H9 (cell line): ENCODE results near the gene H2AZ2. TPM values are rescaled to one million over a fixed set of nuclear protein-coding genes. Genes with fewer than 3 reads are reported as not detected.

Experiments used
- DNase-seq: peaks from one replicate; pipeline ENCODE4 v3.0.0-alpha.2; 2017
- H2AFZ ChIP-seq: one replicate; pipeline ENCODE4 v1.6.1; 2013; ENCODE audit warnings: mild to moderate bottlenecking, low read length, control low read depth, moderate library complexity
- H2AK5ac ChIP-seq: 2 replicates; pipeline ENCODE4 v1.6.1; 2013; ENCODE audit warnings: low read length, control low read depth, mixed read lengths; ENCODE audit not compliant: insufficient read length
- H2BK120ac ChIP-seq: one replicate; pipeline ENCODE4 v1.6.1; 2013; ENCODE audit warnings: low read depth, mild to moderate bottlenecking, low read length, control low read depth, inconsistent platforms; ENCODE audit not compliant: poor library complexity, severe bottlenecking
- H2BK12ac ChIP-seq: 2 replicates; pipeline ENCODE4 v1.6.1; 2013; ENCODE audit warnings: low read length, control low read depth, mixed read lengths, low read depth; ENCODE audit not compliant: insufficient read length
- H2BK15ac ChIP-seq: 2 replicates; pipeline ENCODE4 v1.6.1; 2013; ENCODE audit warnings: low read depth, low read length, control low read depth
- H2BK20ac ChIP-seq: one replicate; pipeline ENCODE4 v1.6.1; 2013; ENCODE audit warnings: low read depth, mild to moderate bottlenecking, low read length, control low read depth, inconsistent platforms; ENCODE audit not compliant: poor library complexity, severe bottlenecking
- H2BK5ac ChIP-seq: 2 replicates; pipeline ENCODE4 v1.6.1; 2013; ENCODE audit warnings: low read length, control low read depth, mixed read lengths; ENCODE audit not compliant: insufficient read length
- H3K14ac ChIP-seq: 2 replicates; pipeline ENCODE4 v1.6.1; 2013; ENCODE audit warnings: low read length, control low read depth; ENCODE audit not compliant: insufficient read depth
- H3K18ac ChIP-seq: 2 replicates; pipeline ENCODE4 v1.6.1; 2013; ENCODE audit warnings: low read depth, mild to moderate bottlenecking, mixed read lengths, low read length, control low read depth; ENCODE audit not compliant: insufficient read length
- H3K23ac ChIP-seq: 2 replicates; pipeline ENCODE4 v1.6.1; 2013; ENCODE audit warnings: low read length, control low read depth, mixed read lengths, low read depth; ENCODE audit not compliant: insufficient read length
- H3K23me2 ChIP-seq: 2 replicates; pipeline ENCODE4 v1.6.1; 2013; ENCODE audit warnings: low read depth, mild to moderate bottlenecking, mixed read lengths, low read length, control low read depth; ENCODE audit not compliant: insufficient read length, poor library complexity, severe bottlenecking
- H3K27ac ChIP-seq: 2 replicates; pipeline ENCODE4 v1.5.1; 2013; ENCODE audit warnings: low read length, control low read depth, mixed read lengths, low read depth; ENCODE audit not compliant: insufficient read length
- H3K27me3 ChIP-seq: 2 replicates; pipeline ENCODE4 v1.6.1; 2013; ENCODE audit warnings: low read length, control low read depth, inconsistent platforms; ENCODE audit not compliant: insufficient read depth
- H3K4ac ChIP-seq: 2 replicates; pipeline ENCODE4 v1.6.1; 2013; ENCODE audit warnings: low read depth, mild to moderate bottlenecking, control low read depth, inconsistent platforms, low read length, moderate library complexity
- H3K4me1 ChIP-seq: 2 replicates; pipeline ENCODE4 v1.6.1; 2013; ENCODE audit warnings: low read length, control low read depth, inconsistent platforms; ENCODE audit not compliant: insufficient read depth
- H3K4me2 ChIP-seq: 2 replicates; pipeline ENCODE4 v1.6.1; 2013; ENCODE audit warnings: low read length, control low read depth, mixed read lengths; ENCODE audit not compliant: insufficient read length, insufficient read depth
- H3K56ac ChIP-seq: 2 replicates; pipeline ENCODE4 v1.6.1; 2013; ENCODE audit warnings: low read depth, mild to moderate bottlenecking, mixed read lengths, low read length, control low read depth; ENCODE audit not compliant: insufficient read length
- H3K79me1 ChIP-seq: 2 replicates; pipeline ENCODE4 v1.6.1; 2013; ENCODE audit warnings: low read depth, mild to moderate bottlenecking, moderate library complexity, low read length, control low read depth, inconsistent platforms; ENCODE audit not compliant: insufficient read depth, poor library complexity, severe bottlenecking
- H3K79me2 ChIP-seq: 2 replicates; pipeline ENCODE4 v1.6.1; 2013; ENCODE audit warnings: low read length, control low read depth, inconsistent platforms; ENCODE audit not compliant: insufficient read depth
- H3K9ac ChIP-seq: 2 replicates; pipeline ENCODE4 v1.6.1; 2013; ENCODE audit warnings: low read length, control low read depth, mixed read lengths; ENCODE audit not compliant: insufficient read length; ENCODE audit errors: extremely low read depth
- H3K9me3 ChIP-seq: one replicate; pipeline ENCODE4 v1.6.1; 2013; ENCODE audit warnings: low read depth, low read length, inconsistent platforms; ENCODE audit not compliant: control insufficient read depth
- H3T11ph ChIP-seq: one replicate; pipeline ENCODE4 v1.6.1; 2013; ENCODE audit warnings: mild to moderate bottlenecking, low read length, control low read depth, inconsistent platforms
- H4K20me1 ChIP-seq: one replicate; pipeline ENCODE4 v1.6.1; 2013; ENCODE audit not compliant: control insufficient read depth, insufficient read length, insufficient read depth
- H4K5ac ChIP-seq: 2 replicates; pipeline ENCODE4 v1.6.1; 2013; ENCODE audit warnings: low read depth, mild to moderate bottlenecking, mixed read lengths, low read length, control low read depth; ENCODE audit not compliant: insufficient read length
- H4K8ac ChIP-seq: replicated peaks from 2 replicates; pipeline ENCODE4 v1.6.1; 2013; ENCODE audit warnings: low read length, control low read depth, mixed read lengths, low read depth; ENCODE audit not compliant: insufficient read length
- H4K91ac ChIP-seq: 2 replicates; pipeline ENCODE4 v1.6.1; 2013; ENCODE audit warnings: low read depth, mild to moderate bottlenecking, moderate library complexity, mixed read lengths, low read length, control low read depth; ENCODE audit not compliant: insufficient read length
- H3K27ac Mint-ChIP-seq, 3 experiments: 2 replicates in 2 of 3; 3 replicates in 1 of 3; pipeline ENCODE4 v1.8.0; 2020 to 2021; ENCODE audit warnings: mixed read lengths in 3 of 3, mild to moderate bottlenecking in 1 of 3, moderate library complexity in 1 of 3
- H3K27me3 Mint-ChIP-seq: 2 replicates; pipeline ENCODE4 v1.8.0; 2021; ENCODE audit warnings: low read depth, mild to moderate bottlenecking, moderate library complexity, mixed read lengths
- H3K36me3 Mint-ChIP-seq, 3 experiments: 2 replicates in 2 of 3; 3 replicates in 1 of 3; pipeline ENCODE4 v1.8.0; 2020 to 2021; ENCODE audit warnings: low read depth in 3 of 3, mixed read lengths in 3 of 3; ENCODE audit not compliant: insufficient read depth in 1 of 3
- H3K4me1 Mint-ChIP-seq, 2 experiments: 2 replicates each; pipeline ENCODE4 v1.8.0; 2020; ENCODE audit warnings: mixed read lengths in 2 of 2
- H3K4me3 Mint-ChIP-seq, 2 experiments: 2 replicates in 1 of 2; 3 replicates in 1 of 2; pipeline ENCODE4 v1.8.0; 2020 to 2021; ENCODE audit warnings: mild to moderate bottlenecking in 2 of 2, mixed read lengths in 2 of 2, moderate library complexity in 1 of 2
- H3K9me3 Mint-ChIP-seq, 2 experiments: 2 replicates in 1 of 2; 3 replicates in 1 of 2; pipeline ENCODE4 v1.8.0; 2020; ENCODE audit warnings: mild to moderate bottlenecking in 2 of 2, mixed read lengths in 2 of 2, moderate library complexity in 1 of 2
- CTCF ChIP-seq: fragments of 200-600 bp; sonication (generic); conservative IDR thresholded peaks from 3 replicates; pipeline ENCODE4 v1.8.0; 2021; ENCODE audit warnings: antibody characterized with exemption, mild to moderate bottlenecking
- WGBS: extraction: QIAGEN DNeasy Blood & Tissue Kit; methylation state at CpG from one replicate; pipeline ENCODE4 v1.1.7; 2013; ENCODE audit warnings: missing lambda C conversion rate, low lambda C conversion rate, mixed read lengths; ENCODE audit not compliant: insufficient read length; ENCODE audit errors: extremely low coverage; 5-methylcytosine and 5-hydroxymethylcytosine counted together
- total RNA-seq: library from RNA; stranded (reverse); gene quantifications from 2 replicates; pipeline ENCODE4 v1.2.1, GENCODE V29; 2021

Gene H2AZ2
- total RNA-seq, 1 experiment from 2014 or later: 208 TPM

DNA sequence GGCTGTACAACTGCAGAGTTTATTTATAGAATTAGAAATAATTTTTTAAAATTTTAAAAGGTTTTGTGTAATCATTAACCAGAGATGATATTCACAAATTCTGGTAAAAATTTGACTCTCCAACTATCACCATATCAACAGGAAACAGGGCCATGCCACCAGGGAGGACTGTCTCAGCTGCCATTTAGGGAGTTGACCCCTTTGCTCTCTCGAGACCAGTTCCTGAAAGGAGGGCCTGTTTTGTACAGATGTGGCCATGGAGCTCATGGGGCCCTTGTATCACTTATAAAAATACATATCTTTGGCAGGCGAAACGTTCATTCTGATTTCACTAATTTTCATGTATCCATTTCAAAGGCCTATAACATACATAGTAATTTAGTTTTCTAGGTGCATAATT, 20.3 kb downstream of the H2AZ2 start:
- no peak for DNase-seq
- Mint-ChIP-seq H3K36me3 (peaks cover 14 to 58% (median 54%) of the 10 kb centered on the region in 3 experiments; a peak in 6 of 7 replicates), H3K4me1 (peaks cover 0 to 3% of the 10 kb centered on the region in 2 experiments; a peak in 2 of 4 replicates), H3K4me3 (no peak overlapping the region), H3K27me3 (no peaks in the 10 kb centered on the region), H3K27ac (no peak overlapping the region), H3K9me3 (no peaks in the 10 kb centered on the region)
- Histone ChIP-seq H3K14ac (no peak overlapping the region), H3K79me1 (no peaks in the 10 kb centered on the region), H4K8ac (no peak overlapping the region), H4K5ac (no peak overlapping the region), H3K56ac (no peak overlapping the region), H3K9me3 (no peaks in the 10 kb centered on the region), H3K4me2 (no peak overlapping the region), H4K91ac (no peak overlapping the region), H3K4me1 (no peaks in the 10 kb centered on the region), H3T11ph (no peak overlapping the region), H2BK20ac (no peak overlapping the region), H2AK5ac (no peak overlapping the region), H2AFZ (no peak overlapping the region), H3K23ac (no peak overlapping the region), H3K23me2 (no peaks in the 10 kb centered on the region), H2BK15ac (no peak overlapping the region), H3K27me3 (no peaks in the 10 kb centered on the region), H3K27ac (no peak overlapping the region), H2BK120ac (no peak overlapping the region), H2BK12ac (no peak overlapping the region), H2BK5ac (no peak overlapping the region), H3K9ac (no peak overlapping the region), H3K4ac (no peak overlapping the region), H4K20me1 (no peaks in the 10 kb centered on the region), H3K79me2 (no peaks in the 10 kb centered on the region), H3K18ac (no peak overlapping the region)
- TF ChIP-seq CTCF: no peak
- WGBS: no CpG with 5 or more reads among the region's 3 CpGs
